ENCODE measurements around the gene MGAT4C.
"Not testable (repeated sequence)": the region's sequence is repeated elsewhere in the genome, so short reads cannot be mapped to it uniquely, and the experiment has no call there.

Gene MGAT4C

DNA sequence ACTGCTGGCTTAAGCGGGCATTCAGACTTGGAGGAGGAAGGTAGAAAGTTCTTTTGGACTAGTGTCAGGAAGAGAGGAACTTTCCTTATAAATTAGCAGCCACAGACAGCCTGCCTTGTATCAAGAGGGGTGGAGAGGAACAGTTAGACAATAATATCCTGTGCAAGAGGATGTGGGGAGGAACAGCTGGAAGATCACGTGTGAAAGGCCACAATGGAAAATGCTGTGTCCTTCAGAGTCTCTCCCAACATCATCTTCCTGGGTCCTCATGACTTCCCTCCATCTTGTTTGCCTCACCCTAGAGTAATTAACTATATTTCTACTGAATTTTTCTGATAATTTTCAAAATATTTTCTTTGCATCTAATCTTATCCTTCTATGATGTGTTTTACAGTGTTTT, 117.4 kb downstream of the MGAT4C start:
- Histone ChIP-seq H3K9ac (ENCODE audit: insufficient read length) (no peak overlapping the region), H3K27ac (no peak overlapping the region)
- DNase-seq (ENCODE audit: low read depth, low spot score): no peak

DNA sequence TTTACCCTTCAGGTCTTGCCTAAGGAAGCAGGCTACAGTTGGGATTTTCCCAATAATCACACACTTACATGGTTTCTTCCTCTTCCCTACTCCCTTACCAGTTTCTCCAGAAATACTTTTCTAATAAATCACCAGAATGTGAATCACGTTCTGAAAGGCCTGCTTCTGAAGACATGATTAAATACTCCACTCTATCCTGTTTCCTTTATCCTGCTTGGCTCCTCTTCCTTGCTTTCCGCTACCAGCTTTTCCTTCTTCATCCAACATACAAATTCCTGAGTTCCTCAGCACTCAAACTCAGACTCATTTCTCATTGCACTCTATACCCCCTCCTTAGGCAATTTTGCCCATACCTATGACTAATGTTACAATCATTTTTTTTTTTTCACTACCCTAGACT, 118.3 kb downstream of the MGAT4C start:
- DNase-seq (ENCODE audit: low read depth, low spot score): no peak
- Histone ChIP-seq H3K9ac (ENCODE audit: insufficient read length) (no peak overlapping the region), H3K27ac (no peak overlapping the region), H3K4me3 (no peak overlapping the region), H3K9me3 (ENCODE audit: low read depth, low read length) (no peaks in the 10 kb centered on the region), H3K36me3 (ENCODE audit: insufficient read depth, low read length) (no peaks in the 10 kb centered on the region)
- no peak for TF ChIP-seq POLR2AphosphoS5 (IDR thresholded peaks at IDR 0.05; ENCODE audit: borderline replicate concordance, low read depth, low read length)
- no peak for TF ChIP-seq FOXP2 (optimal IDR thresholded peaks at IDR 0.05; ENCODE audit: control extremely low read depth, extremely low read length, insufficient read depth)
- no peak for TF ChIP-seq EZH2 (IDR thresholded peaks at IDR 0.05)

More for the DNA sequence above, 117.4 kb downstream of the MGAT4C start:
- TF ChIP-seq EZH2 (IDR thresholded peaks at IDR 0.05) (no peak), POLR2AphosphoS5 (IDR thresholded peaks at IDR 0.05; ENCODE audit: borderline replicate concordance, low read depth, low read length) (no peak), FOXP2 (optimal IDR thresholded peaks at IDR 0.05; ENCODE audit: control extremely low read depth, extremely low read length, insufficient read depth) (no peak)
- H3K36me3 ChIP-seq (ENCODE audit: insufficient read depth, low read length): no peaks in the 10 kb centered on the region
- no peak overlapping the region for H3K4me3 ChIP-seq
- H3K9me3 ChIP-seq (ENCODE audit: low read depth, low read length): no peaks in the 10 kb centered on the region

DNA sequence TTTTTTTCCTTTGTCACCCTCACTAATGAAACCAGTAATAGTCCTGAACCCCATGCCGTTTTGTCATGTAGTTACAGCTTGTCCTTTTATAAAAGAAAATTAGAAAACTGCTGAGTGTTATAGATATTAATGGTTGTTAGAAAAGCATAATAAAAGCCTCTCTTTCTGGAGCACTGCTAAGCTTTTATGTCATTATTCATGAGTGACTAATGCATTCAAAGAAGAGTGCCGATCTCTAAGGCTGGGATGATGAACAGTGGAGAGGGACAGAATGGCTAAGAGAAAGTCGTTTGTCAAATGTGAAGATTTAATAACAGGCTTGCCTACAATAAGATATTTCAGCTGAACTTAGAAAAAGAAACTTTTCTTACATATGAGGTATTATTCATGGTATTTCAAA, 121.6 kb downstream of the MGAT4C start:
- no peak for DNase-seq (ENCODE audit: low read depth, low spot score)

DNA sequence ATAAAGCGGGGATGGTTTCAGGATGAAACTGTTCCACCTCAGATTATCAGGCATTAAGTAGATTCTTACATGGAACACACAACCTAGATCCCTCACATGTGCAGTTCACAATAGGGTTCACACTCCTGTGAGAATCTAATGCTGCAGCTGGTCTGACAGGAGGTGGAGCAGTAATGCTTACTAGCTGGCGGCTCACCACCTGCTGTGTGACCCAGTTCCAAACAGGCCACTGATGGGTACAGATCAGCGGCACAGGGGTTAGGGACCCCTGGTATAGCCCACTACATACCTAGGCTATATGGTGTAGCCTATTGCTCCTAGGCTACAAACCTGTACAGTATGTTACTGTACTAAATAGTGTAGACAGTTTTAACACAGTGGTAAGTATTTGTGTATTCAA, 129.3 kb downstream of the MGAT4C start:
- not testable (repeated sequence) for H3K36me3 ChIP-seq (ENCODE audit: insufficient read depth, low read length); H3K27ac ChIP-seq; DNase-seq (ENCODE audit: low read depth, low spot score); H3K4me3 ChIP-seq; H3K9me3 ChIP-seq (ENCODE audit: low read depth, low read length); H3K9ac ChIP-seq (ENCODE audit: insufficient read length)

More for the DNA sequence above, 121.6 kb downstream of the MGAT4C start:
- Histone ChIP-seq H3K4me3 (peak overlapping the region; percentile 27; the same call in 1 of the 2 replicates), H3K36me3 (ENCODE audit: insufficient read depth, low read length) (no peaks in the 10 kb centered on the region), H3K9me3 (ENCODE audit: low read depth, low read length) (no peaks in the 10 kb centered on the region), H3K27ac (0 out of 2 replicates have a peak overlapping the region, but pooled peaks have one; percentile 10), H3K9ac (ENCODE audit: insufficient read length) (no peak overlapping the region)
- no peak for TF ChIP-seq EZH2 (IDR thresholded peaks at IDR 0.05)
- TF ChIP-seq FOXP2 (optimal IDR thresholded peaks at IDR 0.05; ENCODE audit: control extremely low read depth, extremely low read length, insufficient read depth): no peak

DNA sequence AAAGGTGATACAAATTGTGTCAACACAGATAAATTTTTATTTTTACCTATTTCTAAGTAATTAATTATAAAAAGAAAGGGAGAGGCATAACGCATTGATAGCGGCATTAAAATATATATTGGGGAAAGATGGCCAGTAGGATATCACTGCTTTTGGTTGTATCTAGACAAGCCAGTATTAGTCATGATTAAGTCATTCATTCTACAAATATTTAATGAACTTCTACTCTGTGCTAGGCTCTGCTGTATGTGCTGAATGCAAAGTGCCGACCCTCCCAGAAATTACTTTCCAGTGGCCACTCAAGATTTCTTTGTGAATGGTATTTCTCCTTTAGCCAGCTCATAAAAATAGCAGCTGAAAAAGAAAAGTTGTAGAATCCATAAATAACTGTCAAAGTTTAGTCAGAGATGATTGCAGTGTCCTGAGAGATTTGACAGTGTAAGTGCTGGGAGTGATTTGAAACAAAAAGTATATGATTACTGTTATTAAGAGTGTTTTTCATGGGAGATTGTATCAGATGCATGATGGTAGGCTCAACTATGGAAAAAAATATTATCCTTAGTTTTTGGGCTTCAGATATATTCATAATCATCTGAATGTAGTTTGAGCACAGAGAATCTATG, 133.2 kb downstream of the MGAT4C start:
- H3K9me3 ChIP-seq (ENCODE audit: low read depth, low read length): no peaks in the 10 kb centered on the region
- no peaks in the 10 kb centered on the region for H3K36me3 ChIP-seq (ENCODE audit: insufficient read depth, low read length)
- no peak overlapping the region for H3K4me3 ChIP-seq
- DNase-seq (ENCODE audit: low read depth, low spot score): no peak
- no peak for TF ChIP-seq EZH2 (IDR thresholded peaks at IDR 0.05)
- TF ChIP-seq FOXP2 (optimal IDR thresholded peaks at IDR 0.05; ENCODE audit: control extremely low read depth, extremely low read length, insufficient read depth): no peak
- TF ChIP-seq POLR2AphosphoS5 (IDR thresholded peaks at IDR 0.05; ENCODE audit: borderline replicate concordance, low read depth, low read length): no peak
- no peak overlapping the region for H3K27ac ChIP-seq
- H3K9ac ChIP-seq (ENCODE audit: insufficient read length): no peak overlapping the region

DNA sequence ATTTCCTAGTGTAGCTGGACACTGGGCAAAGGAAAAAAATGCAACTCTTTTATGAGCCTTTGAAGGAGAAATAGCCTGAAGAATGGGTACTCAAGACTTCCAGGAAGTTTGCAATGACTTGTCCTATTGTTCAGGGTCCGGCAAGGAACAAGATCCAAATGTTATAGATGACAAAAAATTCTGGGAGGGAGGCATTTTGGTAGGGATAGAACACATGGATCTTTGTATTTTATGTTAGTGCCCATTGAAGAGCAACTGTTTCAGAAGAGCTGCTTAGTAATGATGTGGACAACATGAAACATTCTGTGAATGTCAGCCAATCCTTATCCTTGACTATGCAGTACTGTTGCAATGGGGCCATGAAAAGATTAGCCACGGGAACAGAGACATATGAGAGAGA, 138.0 kb downstream of the MGAT4C start:
- DNase-seq (ENCODE audit: low read depth, low spot score): no peak
- no peak overlapping the region for H3K27ac ChIP-seq
- no peaks in the 10 kb centered on the region for H3K9me3 ChIP-seq (ENCODE audit: low read depth, low read length)
- no peak for TF ChIP-seq EZH2 (IDR thresholded peaks at IDR 0.05)
- no peak for TF ChIP-seq POLR2AphosphoS5 (IDR thresholded peaks at IDR 0.05; ENCODE audit: borderline replicate concordance, low read depth, low read length)
- TF ChIP-seq FOXP2 (optimal IDR thresholded peaks at IDR 0.05; ENCODE audit: control extremely low read depth, extremely low read length, insufficient read depth): no peak
- H3K9ac ChIP-seq (ENCODE audit: insufficient read length): no peak overlapping the region
- no peaks in the 10 kb centered on the region for H3K36me3 ChIP-seq (ENCODE audit: insufficient read depth, low read length)
- no peak overlapping the region for H3K4me3 ChIP-seq

DNA sequence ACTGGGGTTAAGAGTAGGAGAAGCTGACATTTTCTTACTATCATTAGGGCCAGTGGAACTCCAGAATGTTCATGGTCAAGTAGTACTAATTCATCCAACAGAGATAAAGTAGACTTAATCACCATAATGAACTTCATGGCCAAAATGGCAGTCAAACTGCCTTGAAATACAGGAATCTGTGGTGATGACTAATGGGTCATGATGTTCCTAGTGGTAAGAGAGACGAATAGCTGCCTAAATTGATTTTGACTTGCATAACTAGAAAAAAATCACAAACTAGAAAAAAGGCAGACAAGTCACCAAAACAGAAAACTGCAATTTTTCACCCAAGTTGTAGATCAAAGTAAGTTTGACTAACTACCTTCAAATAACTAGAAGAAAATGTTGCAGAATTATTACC, 138.5 kb downstream of the MGAT4C start:
- TF ChIP-seq FOXP2 (optimal IDR thresholded peaks at IDR 0.05; ENCODE audit: control extremely low read depth, extremely low read length, insufficient read depth) (no peak), EZH2 (IDR thresholded peaks at IDR 0.05) (no peak), POLR2AphosphoS5 (IDR thresholded peaks at IDR 0.05; ENCODE audit: borderline replicate concordance, low read depth, low read length) (no peak)
- Histone ChIP-seq H3K9ac (ENCODE audit: insufficient read length) (no peak overlapping the region), H3K36me3 (ENCODE audit: insufficient read depth, low read length) (no peaks in the 10 kb centered on the region), H3K27ac (no peak overlapping the region), H3K4me3 (no peak overlapping the region), H3K9me3 (ENCODE audit: low read depth, low read length) (no peaks in the 10 kb centered on the region)
- DNase-seq (ENCODE audit: low read depth, low spot score): no peak

DNA sequence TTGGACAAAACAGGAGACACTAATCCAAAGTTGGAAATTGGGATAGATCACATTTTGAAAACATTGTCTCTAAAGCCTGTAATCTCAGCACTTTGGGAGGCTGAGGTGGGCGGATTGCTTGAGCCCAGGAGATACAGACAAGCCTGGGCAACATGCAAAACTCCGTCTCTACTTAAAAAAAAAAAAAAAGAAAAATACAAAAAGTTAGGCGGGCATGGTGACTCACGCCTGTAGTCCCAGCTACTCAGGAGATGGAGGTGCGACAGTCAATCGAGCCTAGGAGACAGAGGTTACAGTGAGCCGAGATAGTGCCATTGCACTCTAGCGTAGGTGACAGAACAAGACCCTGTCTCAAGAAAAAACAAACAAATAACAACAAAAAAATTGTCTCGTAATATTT, 152.1 kb downstream of the MGAT4C start:
- Histone ChIP-seq H3K27ac (no peak overlapping the region), H3K9ac (ENCODE audit: insufficient read length) (no peak overlapping the region), H3K4me3 (no peak overlapping the region), H3K36me3 (ENCODE audit: insufficient read depth, low read length) (no peaks in the 10 kb centered on the region), H3K9me3 (ENCODE audit: low read depth, low read length) (no peaks in the 10 kb centered on the region)
- no peak for DNase-seq (ENCODE audit: low read depth, low spot score)
- TF ChIP-seq POLR2AphosphoS5 (IDR thresholded peaks at IDR 0.05; ENCODE audit: borderline replicate concordance, low read depth, low read length): no peak
- TF ChIP-seq FOXP2 (optimal IDR thresholded peaks at IDR 0.05; ENCODE audit: control extremely low read depth, extremely low read length, insufficient read depth): no peak
- no peak for TF ChIP-seq EZH2 (IDR thresholded peaks at IDR 0.05)

DNA sequence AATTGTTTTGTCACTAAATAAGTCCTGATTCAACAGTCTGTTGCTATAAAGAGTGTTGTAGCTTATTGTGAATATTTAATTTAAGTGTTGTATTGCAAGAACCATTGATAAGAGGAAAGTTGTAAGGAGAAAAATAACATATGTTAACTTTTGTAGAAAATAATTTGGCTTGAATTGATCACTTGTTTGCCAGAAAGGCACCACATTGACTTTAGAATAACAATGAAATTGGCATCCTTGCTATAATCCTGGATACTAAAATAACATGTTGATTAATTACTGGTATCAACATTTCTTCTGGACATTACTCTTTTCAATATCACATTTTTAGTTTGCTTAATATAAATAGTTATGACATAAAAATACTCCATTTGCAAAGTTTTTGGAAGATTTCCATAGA, 159.0 kb downstream of the MGAT4C start:
- Histone ChIP-seq H3K9me3 (ENCODE audit: low read depth, low read length) (no peaks in the 10 kb centered on the region), H3K9ac (ENCODE audit: insufficient read length) (no peak overlapping the region), H3K27ac (no peak overlapping the region), H3K4me3 (no peak overlapping the region), H3K36me3 (ENCODE audit: insufficient read depth, low read length) (no peaks in the 10 kb centered on the region)
- DNase-seq (ENCODE audit: low read depth, low spot score): no peak
- TF ChIP-seq POLR2AphosphoS5 (IDR thresholded peaks at IDR 0.05; ENCODE audit: borderline replicate concordance, low read depth, low read length) (no peak), FOXP2 (optimal IDR thresholded peaks at IDR 0.05; ENCODE audit: control extremely low read depth, extremely low read length, insufficient read depth) (no peak), EZH2 (IDR thresholded peaks at IDR 0.05) (no peak)
